Activated CD4-positive, CD25-positive, alpha-beta regulatory T cell treated with anti-CD3 and anti-CD28 coated beads, Interleukin-2, amount 50 U/mL, for 24 hours (primary cell): ENCODE results near the gene PPIE.
"Not testable (repeated sequence)": the region's sequence is repeated elsewhere in the genome, so short reads cannot be mapped to it uniquely, and the experiment has no call there.

Source experiments
- ATAC-seq, 2 donors: fragments of 150-1000 bp; cut with Tn5 transposase; one replicate each; pipeline ENCODE4 v1.10.0; 2021; ENCODE audit warnings: mild to moderate bottlenecking in 1 of 2, moderate library complexity in 1 of 2

PPIE gene

DNA sequence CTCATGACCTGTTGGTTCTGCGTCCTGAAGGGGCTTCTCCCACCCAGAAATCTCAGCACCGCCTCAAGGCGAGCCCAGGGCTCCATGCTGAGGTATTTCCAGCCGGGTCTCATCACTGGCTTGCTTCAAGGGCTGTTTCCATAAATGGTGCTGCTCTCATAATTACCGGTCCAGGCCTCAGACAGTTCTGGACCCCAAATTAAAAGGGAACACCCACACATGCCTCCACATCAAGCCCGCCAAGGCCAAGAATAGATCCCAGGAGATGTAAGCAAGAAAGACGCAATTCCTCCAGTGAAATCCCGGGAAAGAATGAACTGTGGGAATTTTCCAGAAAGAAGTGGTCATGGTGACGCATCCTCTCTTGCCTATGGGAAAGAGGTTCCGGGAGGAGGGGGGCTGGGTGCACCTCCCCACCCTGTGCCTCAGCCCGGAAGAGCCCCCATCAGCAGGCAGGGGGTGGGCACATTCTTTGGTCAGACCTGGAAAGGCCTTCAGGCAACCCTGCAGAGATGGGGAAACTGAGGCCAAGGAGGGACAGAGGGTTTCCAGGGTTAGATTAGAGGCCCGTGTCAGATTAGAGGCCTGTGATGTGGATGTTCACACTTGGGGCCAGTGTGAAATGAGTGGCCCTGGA is 39.9 kb downstream of the PPIE start:
- ATAC-seq: not testable (repeated sequence)

DNA sequence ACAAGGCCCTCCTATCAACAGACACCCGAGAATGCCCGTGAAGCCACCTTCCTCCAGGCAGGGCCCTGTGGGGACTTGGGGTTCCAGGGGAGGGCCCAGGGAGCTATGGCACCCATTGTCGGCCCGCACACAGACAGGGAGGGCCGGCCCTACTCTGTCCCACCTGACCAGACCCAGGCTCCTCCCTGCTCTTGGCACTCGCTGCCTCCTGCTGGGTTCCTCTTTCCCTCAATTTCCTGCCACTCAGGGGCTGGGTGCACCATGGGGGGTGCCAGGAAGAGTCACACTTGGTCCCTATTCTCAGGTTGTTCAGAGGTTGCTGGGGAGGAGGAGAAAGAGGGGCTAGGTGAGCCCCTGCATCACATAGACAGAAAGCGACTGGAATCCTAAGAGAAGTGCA is 40.5 kb downstream of the PPIE start:
- ATAC-seq: no peak

DNA sequence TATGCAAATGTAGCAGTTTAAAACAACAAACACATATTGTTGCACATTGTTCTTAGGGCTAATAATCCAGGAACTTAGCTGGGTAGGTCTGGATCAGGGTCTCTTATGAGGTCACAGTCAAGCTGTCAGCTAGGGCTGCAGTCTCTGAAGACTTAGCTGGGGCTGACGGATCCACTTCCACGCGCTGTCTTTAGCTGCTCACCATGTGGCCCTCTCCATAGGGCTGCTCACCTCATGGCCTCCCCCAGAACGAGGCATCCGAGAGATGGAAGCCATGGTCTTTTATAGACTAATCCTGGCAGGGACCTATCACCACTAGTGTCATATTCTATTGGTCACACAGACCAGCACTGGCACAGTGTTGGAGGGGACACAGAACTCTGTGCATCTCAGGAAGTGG is 41.1 kb downstream of the PPIE start:
- no peak for ATAC-seq

DNA sequence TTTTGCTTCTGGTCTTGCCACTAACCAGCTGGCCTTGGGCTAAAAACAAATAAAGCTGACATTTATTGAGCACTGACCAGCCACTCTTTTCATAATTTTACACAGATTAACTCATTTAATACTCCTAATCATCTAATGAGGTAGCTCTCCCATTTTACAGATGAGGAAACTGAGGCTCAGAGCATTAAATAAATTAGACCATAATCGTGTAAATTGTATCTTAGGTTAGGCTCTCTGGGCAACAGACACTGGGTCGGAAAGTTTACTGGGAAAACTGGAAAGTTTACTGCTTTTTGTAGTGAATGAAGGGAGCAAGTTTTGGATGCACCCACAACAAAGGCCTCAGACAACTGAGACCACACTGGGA is 42.6 kb downstream of the PPIE start:
- no peak for ATAC-seq

DNA sequence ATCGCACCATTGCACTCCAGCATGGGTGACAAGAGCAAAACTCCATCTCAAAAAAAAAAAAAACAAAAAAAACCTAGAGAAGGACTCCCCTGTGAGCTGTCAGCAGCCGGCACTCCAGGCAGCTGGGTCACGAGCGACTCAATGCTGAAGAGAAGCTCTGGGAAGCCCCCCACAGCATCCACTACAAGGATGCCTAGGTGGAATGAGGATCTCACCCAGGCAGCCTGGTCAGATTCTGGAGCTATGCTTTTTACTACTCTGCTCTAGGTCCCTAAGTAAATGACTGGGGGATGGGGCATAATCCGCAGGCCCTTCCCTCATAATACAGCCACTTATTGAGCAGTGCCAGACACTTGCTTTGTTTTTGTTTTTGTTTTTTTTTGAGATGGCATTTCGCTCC is 43.4 kb downstream of the PPIE start:
- no peak for ATAC-seq

DNA sequence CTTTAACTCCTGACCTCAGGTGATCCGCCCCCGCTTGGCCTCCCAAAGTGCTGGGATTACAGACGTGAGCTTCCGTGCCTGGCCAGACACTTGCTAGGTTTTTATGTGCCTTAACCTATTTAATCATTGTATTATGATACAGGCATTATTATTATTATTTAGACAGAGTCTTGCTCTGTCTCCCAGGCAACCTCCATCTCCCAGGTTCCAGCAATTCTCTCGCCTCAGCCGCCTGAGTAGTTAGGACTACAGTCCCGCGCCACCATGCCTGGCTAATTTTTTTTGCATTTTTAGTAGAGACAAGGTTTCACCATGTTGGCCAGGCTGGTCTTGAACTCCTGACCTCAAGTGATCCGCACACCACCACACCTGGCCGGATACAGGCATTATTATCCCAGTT is 44.0 kb downstream of the PPIE start:
- not testable (repeated sequence) for ATAC-seq

DNA sequence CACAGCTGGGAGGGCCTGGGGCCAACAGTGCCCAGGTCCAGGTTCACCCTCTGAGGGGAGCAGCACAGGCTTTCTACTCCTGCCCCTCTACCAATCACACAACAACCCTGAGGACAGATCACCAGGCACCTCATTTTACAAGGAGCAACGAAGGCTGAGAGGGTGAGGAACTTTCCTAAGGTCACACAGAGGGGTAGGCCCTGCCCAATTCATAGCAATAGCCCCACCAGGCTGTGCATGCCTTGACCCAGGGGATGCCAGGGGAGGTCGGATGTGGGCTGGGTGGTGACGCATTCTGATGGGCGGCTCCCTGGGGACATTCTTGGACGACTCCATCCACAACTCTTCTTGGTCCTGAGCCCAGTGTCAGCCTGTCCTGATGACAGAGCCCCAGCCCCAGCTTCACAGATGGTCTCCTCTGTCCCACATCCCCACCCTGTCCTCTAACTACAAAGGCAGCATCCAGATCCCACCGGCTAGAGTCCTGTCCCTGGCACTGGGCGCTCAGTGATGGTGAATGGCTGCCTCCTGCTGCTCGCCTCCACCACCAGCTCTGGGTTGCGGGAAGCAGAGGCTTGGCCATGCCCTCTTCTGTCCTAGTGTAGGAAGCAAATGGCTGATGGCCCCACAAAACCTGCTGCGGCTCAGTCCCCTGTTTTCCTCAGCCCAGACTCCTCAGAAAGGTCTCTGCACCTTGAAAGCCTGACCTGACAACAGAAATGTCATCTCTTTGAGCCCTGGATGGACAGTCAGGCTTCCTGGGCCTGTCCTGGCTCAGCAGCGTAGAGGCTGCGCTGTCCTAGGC is 47.8 kb downstream of the PPIE start:
- not testable (repeated sequence) for ATAC-seq

DNA sequence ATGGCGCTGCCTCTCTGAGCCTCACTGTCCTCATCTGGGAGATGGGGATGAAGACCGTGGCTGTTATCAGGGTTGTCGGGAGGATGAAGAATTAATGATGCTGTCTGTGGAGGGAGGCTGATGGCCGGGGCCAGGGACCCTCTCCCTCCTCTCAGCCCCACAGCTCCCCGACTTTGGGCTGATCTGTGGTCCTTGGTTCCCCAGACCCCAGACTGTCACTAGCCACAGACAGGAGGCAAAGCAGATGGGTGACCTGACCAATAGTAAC is 48.4 kb downstream of the PPIE start:
- ATAC-seq: not testable (repeated sequence)

DNA sequence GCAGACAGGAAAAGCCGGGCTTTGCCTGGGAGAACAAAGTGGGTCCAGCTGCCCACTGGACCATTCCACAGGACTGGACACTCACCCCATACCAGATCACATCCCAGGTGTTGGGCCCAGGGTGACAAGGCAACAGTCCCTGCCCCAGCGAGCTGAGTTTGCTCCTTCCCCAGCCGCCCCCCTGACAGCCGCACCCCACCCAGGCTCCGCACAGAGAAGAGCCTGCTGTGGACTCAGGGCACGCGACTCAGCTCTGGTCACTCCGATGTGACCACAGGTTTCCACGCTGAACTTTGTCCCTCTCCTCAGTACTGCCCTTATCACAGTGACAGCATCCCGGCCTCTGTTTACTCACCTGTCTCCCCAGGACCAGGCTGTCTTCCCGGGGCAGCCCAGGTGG is 48.8 kb downstream of the PPIE start:
- no peak for ATAC-seq

DNA sequence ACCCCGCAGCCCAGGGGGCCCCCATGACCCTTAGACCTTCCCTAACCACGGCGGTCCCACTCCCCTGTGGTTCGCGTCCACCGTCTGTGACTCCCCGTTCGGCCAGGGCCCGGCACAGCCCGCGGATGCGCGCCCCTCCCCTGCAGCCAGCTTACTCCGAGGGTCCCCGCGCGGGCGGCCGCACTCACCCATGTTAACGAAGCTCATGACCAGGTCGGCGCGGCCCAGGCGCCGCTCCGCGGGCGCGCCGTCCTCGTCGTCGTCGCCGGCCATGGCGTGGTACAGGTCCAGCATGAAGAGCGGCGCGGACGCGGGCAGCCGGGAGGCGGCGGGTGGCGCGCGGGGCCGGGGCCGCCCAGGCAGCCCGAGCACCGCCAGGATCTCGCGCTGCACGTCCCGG is 49.3 kb downstream of the PPIE start:
- ATAC-seq: not testable (repeated sequence)

DNA sequence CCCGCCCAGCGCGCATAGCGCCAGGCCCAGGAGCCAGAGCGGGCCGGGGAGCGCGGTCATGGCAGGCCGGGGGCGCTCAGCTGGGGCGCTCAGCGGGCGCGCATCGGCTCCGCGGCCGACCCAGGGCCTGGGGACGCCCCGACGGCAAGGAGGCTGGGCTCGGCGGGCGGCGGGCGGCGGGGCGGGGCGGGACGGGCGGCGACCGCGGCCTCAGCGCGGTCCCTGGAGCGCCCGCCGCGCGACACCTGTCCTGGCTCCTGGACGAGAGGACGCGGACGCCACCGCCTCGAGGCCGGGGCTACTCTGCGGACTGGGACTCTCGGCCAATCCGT is 49.7 kb downstream of the PPIE start:
- peak in 1 of 2 donors; percentile 6 for ATAC-seq

DNA sequence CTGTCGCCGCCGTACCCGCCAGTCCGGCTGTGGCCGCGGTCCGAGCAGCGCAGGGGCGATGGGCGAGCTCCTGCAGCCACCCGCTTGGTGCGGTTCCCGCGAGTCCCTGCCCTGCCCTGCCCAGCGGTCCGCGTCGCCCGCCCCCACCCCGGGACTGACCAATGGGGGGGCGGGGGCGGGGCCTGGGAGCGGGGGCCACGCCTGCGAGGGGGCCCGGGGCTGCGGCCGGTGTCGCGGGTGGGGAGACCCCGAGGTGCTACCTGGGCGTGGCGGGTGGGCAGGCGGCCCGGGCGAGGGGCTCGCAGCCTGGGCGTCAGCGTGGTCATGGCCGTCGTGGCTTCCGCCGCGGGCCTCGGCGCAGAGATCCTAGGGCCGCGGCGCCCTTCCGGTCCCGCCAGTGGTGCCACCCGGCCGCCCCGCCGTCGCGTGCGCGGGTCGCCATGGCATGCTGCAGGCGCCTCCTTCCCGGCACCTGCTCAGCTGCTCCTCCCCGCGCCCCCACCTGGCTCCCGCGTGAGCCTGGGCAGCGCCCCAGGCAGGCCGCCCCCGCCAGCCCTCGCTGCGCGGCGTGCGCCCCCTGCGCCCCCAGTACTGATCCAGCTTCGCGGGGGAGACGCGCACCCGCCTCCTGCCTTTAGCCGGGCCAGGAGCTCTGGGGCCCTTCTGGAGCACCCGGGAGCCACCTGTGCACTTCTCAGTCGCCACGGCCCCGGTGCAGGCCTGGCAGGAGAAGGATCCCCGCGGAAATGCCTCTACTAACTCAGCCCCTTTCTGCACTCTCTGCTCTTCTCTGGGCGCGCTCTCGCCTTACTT is 50.3 kb downstream of the PPIE start, which contains the start of gene BMP8B:
Gene BMP8B (minus strand): TSS at position 108 of the 813 bp plus-strand sequence. CDS start 380 bp downstream, outside the sequence.
- peak; percentile 73 for ATAC-seq

DNA sequence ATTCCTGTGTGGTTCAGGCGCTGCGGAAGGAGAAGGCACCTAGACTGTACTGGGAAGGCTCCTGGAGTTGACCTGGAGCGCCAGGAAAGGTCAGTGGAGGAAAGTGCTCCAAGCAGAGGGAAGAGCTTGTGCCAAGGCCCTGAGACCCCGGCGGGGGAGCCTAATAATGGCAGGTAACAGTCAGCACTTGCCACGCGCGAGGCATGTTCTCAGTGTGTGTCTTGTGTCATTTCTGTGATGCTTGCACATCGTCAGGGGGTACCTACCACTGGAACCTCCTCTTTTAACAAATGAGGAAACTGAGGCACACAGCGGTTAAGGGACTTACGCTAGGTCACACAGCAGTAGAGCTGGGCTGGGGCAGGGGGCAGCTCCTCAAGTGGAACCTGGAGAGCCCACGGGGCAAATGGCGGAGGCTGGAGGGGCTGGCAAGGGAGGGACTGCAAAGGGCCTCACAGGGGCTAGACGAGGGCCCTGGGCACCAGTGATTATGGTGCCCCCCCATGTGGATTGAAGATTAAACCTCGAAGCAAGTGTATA is 51.0 kb downstream of the PPIE start:
- no peak for ATAC-seq

DNA sequence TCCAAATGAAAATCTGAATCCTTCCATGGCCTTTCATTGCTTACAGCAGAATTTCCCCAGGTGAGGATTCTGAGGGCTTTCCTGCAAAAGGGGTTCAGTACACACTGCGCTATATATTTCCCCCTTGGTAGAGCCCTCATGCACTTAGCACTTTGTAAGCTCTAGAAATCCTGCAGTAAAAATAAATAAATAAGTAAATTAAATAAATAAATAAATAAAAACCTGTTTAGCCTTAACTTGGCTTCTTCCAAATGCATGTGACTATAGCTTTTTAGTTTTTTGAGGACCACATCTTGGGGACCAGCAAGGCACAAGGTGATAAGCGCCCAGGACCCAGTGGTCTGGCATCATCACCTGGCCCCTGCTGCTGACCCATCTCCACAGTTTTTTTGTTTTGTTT is 53.2 kb downstream of the PPIE start:
- no peak for ATAC-seq

DNA sequence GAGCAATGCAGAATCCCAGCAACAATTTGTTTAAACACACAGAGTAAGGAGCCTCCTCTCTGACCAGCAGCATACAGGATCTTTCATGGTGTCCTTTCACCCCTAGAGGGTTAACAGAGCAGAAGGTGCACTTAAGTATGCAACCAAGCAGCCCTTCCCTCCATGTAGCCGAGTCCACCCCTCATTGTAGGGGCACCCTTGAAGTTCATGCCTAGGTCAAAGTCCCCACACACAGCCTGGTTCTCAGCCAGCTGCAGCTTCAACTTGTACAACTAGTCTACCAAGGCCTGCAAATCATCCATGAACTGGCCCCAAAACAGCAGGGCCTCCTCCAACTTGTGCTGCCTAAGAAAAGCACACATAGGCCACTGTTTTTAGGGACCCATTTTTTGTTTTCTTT is 57.0 kb downstream of the PPIE start:
- no peak for ATAC-seq

DNA sequence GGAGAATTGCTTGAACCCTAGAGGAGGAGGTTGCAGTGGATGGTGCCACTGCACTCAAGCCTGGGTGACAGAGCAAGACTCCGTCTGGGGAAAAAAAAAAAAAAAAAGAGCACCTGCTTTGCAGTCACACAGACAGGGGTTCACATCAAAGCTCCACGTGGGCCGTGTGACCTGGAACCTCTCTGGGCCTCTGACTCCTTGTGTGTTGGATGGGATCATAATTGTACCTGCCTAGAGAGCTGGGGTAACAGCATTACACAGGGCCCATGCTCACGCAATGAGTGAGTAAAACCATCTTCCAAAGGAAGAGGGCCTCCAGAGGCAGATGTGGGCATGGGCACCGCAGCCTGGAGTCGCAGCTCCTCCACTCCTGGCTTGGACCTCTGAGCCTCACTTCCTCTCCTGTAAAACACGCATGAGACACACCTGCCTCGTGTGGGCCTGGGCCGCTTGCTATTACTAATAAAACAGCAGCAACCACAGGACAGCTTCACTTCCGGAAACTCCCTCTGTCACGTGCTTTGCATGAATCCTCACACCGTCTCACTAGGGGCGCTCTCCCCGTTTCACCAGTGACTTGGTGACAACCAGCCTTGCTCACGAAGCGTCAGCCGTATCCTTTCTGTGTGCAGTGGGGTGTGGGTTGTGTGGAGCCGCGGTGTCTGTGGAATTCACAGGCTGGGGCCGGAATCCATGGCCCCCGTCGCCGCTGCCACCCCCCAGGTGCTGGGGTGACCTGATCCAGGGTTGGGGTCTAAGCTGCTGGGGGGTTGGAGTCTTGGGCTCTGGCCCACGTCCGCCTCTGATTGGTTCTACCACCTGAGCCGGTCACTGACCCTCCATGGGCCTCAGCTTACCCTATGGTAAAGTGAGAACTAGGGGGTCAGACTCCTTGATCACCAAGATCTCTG is 60.4 kb downstream of the PPIE start:
- peak; percentile 95 for ATAC-seq

DNA sequence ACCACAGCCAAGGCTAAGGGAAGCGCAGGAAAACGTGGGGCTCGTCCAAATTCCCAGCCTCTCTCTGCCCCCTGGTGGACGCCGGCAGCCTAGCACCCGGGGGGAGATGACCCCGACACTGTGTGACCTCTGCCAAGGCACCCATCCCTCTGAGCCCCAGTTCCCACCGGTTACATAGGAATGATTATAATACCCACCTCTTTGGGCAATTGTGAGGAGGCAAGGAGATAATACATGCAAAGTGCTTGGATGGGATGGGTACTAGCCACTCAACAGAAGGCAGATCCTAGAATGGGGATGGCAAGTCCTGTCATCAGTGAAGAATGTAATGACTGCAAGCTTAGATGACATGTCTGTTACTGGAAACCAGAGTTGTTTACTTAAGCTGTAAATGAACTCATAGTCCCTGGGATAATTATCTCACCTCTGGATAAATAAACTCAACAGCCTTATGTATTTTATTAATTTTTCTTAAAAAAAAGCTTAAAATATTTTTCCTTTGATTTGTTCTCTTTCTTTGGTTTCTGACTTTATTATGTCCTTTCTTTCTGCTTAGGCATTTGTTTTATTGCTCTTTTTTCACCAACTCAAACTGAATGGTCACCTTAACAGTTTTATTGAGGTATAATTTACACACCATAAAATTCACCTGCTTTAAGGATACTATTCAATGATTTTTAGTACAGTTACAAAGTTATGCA is 61.2 kb downstream of the PPIE start:
- peak; percentile 37 to 59 for ATAC-seq

DNA sequence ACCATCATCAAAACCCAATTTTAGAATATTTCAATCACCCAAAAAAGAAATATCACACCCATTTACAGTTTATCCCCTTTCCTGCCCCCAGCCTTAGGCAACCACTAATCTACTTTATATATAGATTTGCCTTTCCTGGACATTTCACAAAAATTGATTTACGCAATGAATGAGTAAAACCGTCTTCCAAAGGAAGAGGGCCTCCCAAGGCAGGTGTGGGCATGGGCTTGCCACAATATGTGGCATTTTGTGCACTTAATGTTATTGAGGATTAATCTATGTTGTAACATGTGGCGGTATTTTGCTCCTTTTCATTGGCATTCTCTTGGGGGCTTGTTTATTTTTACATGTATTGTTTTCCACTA is 61.8 kb downstream of the PPIE start:
- no peak for ATAC-seq

DNA sequence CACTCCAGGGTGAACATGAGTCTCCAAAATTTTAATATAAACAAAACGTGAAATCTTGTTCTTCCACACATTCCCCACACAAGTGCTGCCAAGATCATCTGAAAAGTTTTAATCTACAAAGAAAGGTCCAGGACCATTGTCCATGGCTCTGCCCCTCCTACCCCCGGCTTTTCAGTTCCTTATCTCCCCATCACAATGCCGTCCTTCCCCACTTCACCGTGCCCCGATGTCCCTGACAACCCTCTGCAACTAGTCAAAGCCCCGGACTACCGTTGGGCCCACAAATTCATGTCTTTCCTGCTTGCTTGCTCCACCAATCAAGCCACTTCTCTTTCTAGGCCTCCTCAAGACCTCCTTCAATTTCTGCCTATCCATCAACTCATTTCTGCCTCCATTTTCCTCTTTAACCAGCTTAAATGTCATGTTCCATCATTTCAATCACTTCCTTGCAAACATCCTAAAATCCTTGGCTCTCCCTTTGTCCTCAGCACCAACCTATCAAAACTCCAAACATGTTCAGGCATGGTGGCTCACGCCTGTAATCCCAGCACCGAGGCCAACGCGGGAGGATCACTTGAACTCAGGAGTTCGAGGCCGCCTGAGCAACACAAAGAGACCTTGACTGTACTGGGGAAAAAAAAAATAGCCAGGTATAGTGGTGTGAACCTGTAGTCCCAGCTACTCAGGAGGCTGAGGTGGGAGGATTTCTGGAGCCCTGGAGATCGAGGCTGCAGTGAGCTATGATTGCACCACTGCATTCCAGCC is 64.0 kb downstream of the PPIE start:
- no peak for ATAC-seq

DNA sequence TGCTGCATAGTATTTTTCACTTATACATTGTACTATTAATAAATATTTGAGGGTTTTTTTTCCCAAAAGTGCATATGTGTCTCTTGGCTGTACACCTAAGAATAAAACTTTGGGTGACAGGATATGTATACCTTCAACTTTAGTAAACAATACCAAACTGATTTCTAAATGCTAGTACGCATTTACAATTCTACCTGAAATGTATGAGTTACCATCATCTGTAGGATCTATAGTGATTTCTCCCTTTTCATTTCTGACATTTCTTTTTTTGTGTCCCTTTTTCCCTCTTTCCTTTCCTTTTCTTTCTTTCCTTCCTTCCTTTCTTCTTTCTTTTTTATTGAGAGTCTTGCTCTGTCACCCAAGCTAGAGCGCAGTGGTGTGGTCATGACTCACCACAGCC is 66.7 kb downstream of the PPIE start:
- no peak for ATAC-seq
